A673 (cell line): Measurements from ENCODE around the gene ARFGEF2.

Experiments used
- EZH2 ChIP-seq: fragments of 200-600 bp; sonication (generic); IDR thresholded peaks from 2 replicates; pipeline ENCODE4 v1.6.1; 2017; ENCODE audit warnings: borderline replicate concordance, low read depth, mild to moderate bottlenecking, mixed read lengths, antibody characterized with exemption, low read length; ENCODE audit not compliant: poor library complexity, severe bottlenecking
- TF ChIP-seq, protein P1 (sequence below): fragments of 300-800, 200-600 bp; sonication (generic); conservative IDR thresholded peaks from 2 replicates; pipeline ENCODE4 v1.5.1; 2017; ENCODE audit warnings: low read depth, mild to moderate bottlenecking, antibody characterized with exemption, low read length, moderate library complexity, mixed read lengths

DNA sequence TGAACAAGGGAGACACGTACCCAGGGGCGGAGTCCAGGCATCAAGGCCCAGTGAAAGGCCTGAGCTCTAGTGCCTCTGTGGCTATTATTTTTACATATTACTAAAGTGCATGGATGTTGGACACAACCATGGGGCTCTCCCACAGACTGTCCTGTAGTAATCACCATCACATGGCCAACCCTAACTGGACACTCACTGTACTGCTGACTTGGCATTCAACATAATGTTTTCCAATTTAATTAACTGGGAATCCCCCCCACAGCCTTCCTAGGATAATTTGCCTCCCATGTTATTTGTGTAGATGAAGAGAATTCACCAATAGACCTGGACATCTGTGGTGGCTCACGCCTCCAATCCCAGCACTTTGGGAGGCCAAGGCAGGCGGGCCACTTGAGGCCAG lies 34.5 kb downstream of the ARFGEF2 start:
- TF ChIP-seq, protein P1, sequence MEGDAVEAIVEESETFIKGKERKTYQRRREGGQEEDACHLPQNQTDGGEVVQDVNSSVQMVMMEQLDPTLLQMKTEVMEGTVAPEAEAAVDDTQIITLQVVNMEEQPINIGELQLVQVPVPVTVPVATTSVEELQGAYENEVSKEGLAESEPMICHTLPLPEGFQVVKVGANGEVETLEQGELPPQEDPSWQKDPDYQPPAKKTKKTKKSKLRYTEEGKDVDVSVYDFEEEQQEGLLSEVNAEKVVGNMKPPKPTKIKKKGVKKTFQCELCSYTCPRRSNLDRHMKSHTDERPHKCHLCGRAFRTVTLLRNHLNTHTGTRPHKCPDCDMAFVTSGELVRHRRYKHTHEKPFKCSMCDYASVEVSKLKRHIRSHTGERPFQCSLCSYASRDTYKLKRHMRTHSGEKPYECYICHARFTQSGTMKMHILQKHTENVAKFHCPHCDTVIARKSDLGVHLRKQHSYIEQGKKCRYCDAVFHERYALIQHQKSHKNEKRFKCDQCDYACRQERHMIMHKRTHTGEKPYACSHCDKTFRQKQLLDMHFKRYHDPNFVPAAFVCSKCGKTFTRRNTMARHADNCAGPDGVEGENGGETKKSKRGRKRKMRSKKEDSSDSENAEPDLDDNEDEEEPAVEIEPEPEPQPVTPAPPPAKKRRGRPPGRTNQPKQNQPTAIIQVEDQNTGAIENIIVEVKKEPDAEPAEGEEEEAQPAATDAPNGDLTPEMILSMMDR, result no peak
- TF ChIP-seq EZH2, result no peak
